GM12875 (cell line): ENCODE data around the gene USO1.

Experiments
- H3K4me3 ChIP-seq: one replicate; pipeline ENCODE4 v1.5.1; 2011; ENCODE audit warnings: low read depth, low read length, control low read depth
- TF ChIP-seq, protein P1 (sequence below): IDR thresholded peaks from 2 replicates; pipeline ENCODE4 v1.5.1; 2011; ENCODE audit warnings: low read depth, mild to moderate bottlenecking, control low read depth, inconsistent platforms, low read length, moderate library complexity, borderline replicate concordance; ENCODE audit not compliant: insufficient read depth

The USO1 gene, protein sequence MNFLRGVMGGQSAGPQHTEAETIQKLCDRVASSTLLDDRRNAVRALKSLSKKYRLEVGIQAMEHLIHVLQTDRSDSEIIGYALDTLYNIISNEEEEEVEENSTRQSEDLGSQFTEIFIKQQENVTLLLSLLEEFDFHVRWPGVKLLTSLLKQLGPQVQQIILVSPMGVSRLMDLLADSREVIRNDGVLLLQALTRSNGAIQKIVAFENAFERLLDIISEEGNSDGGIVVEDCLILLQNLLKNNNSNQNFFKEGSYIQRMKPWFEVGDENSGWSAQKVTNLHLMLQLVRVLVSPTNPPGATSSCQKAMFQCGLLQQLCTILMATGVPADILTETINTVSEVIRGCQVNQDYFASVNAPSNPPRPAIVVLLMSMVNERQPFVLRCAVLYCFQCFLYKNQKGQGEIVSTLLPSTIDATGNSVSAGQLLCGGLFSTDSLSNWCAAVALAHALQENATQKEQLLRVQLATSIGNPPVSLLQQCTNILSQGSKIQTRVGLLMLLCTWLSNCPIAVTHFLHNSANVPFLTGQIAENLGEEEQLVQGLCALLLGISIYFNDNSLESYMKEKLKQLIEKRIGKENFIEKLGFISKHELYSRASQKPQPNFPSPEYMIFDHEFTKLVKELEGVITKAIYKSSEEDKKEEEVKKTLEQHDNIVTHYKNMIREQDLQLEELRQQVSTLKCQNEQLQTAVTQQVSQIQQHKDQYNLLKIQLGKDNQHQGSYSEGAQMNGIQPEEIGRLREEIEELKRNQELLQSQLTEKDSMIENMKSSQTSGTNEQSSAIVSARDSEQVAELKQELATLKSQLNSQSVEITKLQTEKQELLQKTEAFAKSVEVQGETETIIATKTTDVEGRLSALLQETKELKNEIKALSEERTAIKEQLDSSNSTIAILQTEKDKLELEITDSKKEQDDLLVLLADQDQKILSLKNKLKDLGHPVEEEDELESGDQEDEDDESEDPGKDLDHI

DNA sequence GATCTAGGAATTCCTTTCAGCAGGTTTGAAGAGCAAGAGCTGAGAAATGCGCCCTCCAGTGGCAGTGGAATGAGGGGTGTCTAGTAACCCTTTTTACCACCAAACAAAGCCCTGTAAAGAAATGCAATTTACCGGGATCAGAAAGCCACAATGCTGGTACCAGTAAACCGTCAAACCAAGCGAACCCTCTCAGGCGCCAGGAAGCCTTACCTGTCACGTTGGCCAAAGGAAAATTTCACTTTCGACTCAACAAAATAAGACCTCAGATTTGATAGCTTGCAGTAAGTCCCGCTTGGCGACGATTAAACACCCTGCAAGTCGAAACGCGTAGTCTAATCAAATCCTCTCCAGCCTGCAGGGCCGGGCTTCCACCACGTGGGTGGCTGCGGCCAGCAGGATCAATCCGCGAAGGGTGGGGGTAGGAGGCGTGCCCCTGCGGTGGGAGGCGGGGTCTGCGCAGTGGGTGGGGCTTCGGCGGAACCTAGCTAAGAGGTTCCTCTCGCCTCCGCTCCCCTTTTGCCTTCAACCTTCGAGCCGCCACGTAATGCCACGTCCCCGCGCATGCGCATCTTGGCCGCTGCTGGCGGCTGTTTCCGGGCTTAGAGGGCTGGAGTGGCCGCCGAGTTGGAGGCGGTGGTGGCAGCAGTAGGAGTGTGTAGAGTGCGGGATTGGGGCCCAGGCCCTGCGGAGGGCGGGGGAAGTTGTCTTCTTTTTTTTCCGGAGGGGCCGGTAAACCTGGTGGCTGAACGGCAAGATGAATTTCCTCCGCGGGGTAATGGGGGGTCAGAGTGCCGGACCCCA, at the start of gene USO1:
Gene USO1 (plus strand): TSS at position 512 of the 801 bp plus-strand sequence. CDS start 243 bp downstream, at position 755.
- peak within 1 kb of the TSS; percentile 91 for H3K4me3 ChIP-seq
- TF ChIP-seq, protein P1, sequence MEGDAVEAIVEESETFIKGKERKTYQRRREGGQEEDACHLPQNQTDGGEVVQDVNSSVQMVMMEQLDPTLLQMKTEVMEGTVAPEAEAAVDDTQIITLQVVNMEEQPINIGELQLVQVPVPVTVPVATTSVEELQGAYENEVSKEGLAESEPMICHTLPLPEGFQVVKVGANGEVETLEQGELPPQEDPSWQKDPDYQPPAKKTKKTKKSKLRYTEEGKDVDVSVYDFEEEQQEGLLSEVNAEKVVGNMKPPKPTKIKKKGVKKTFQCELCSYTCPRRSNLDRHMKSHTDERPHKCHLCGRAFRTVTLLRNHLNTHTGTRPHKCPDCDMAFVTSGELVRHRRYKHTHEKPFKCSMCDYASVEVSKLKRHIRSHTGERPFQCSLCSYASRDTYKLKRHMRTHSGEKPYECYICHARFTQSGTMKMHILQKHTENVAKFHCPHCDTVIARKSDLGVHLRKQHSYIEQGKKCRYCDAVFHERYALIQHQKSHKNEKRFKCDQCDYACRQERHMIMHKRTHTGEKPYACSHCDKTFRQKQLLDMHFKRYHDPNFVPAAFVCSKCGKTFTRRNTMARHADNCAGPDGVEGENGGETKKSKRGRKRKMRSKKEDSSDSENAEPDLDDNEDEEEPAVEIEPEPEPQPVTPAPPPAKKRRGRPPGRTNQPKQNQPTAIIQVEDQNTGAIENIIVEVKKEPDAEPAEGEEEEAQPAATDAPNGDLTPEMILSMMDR = peak; percentile 73

DNA sequence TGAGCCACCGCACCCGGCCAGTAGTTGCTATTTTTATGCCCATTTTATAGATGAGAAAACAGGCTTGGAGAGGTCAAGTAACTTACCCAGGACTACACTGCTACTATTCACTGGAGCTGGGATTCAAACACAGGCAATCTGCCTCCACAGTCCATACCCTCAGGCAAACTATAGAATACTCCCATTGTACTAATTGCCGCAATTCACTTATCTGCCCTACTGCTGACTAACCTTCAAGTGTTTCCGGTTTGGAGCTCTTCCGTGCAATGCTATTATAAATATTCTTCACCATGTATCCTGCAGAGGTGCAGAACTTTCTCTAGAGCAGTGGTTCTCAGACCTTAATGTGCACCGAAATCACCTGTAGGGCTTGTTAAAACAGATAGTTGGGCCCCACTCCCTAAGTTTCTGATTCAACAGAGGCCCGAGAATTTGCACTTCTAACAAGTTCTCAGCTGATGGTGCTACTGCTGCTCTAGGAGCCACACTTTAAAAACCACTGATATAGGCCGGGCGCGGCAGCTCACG, 49.3 kb upstream of the USO1 start:
- TF ChIP-seq, protein P1 = no peak
- H3K4me3 ChIP-seq = no peak overlapping the region

DNA sequence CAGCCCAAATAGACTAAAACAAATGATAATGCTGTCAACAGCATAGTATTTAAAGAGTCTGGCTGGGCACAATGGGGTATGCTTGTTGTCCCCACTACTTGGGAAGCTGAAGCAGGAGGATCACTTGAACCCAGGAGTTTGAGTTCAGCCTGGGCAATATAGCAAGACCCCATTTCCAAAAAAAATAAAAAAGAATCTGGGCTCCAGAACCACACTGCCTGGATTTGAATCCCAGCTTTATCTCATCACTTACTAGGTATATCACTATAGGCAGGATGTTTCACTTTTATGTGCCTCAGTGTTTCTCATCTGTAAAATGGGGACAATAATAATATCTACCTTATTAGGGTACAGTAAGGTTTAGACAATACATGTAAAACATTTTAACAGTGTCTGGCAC, 45.9 kb upstream of the USO1 start:
- TF ChIP-seq, protein P1 = no peak
- H3K4me3 ChIP-seq = no peak overlapping the region

DNA sequence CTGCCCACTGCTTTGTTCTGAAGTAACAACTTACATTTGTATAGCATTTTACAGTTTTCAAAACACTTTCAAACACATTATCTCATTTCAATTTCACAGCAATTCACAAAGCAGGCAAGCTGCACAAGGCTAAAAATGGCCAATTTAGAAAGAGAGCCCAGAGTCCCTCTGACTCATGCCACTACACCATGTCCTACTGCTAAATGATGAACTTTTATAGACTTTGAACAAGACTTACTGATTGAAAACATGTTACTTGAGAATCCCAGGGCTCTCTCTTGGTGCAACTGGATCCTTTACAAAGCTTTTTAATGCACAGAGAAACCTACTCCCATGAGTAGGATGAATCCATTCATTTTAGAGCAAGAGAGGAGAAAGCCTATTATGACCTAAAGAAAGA, 45.4 kb upstream of the USO1 start:
- no peak overlapping the region for H3K4me3 ChIP-seq
- TF ChIP-seq, protein P1 = no peak

DNA sequence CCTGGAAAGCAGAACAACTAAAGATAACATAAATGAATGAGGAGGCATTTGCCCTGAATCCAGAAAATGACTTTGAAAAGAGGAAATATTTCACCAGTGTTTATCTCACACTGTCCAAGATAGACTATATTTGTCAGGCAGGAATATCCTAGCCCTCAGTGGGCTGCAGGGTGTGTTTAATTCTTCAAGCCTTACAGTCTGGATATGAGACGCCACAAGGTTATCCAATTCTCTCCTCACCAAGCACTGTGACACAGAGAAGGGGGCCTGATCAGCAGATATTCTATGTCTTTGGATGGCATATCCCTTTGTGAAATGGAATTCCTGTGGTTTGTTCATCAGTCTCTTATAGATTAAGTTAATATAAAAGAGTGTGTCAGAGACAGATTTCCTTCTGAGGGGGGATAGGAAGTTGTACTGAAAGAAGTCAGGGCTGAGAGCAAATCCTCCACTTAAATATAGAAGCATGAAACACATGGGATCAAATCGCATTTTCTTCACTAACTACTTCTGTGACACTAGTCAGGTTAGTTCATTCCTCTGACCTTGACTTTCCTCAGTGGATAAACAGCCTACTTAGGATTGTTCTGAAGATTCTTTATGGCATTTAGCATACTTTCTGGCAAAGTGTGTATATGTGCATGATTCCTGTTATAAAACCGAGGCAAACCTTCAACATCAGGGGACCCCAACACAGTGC, 44.4 kb upstream of the USO1 start:
- TF ChIP-seq, protein P1 = no peak
- no peak overlapping the region for H3K4me3 ChIP-seq
